Bronchial epithelial cell (primary cell): Measurements from ENCODE around the gene GLOD4. TPM values are rescaled to one million over a fixed set of nuclear protein-coding genes. Genes with fewer than 3 reads are reported as not detected.

Experiments
- DNase-seq: peaks from one replicate; pipeline ENCODE4 v3.0.0-alpha.2; 2010; ENCODE audit warnings: low read depth
- FAIRE-seq: peaks from 2 replicates; lab custom pipeline; 2011; peaks lifted over from hg19 to GRCh38; lab: Jason Lieb, UNC
- H3K27me3 ChIP-seq: 2 replicates; pipeline ENCODE4 v1.5.1; 2011; ENCODE audit warnings: low read length; ENCODE audit not compliant: control insufficient read depth, insufficient read depth
- H3K36me3 ChIP-seq: 2 replicates; pipeline ENCODE4 v1.5.1; 2011; ENCODE audit warnings: low read length; ENCODE audit not compliant: control insufficient read depth, insufficient read depth
- H3K4me3 ChIP-seq: 2 replicates; pipeline ENCODE4 v1.5.1; 2011; ENCODE audit warnings: mild to moderate bottlenecking, low read depth, low read length, control low read depth
- total RNA-seq: library from RNA; depleted of rRNA; stranded (reverse); fragments of >200 nt; gene quantifications from 2 replicates; pipeline ENCODE4 v1.2.1, GENCODE V29; 2014
- TF ChIP-seq, protein P1 (sequence below): IDR thresholded peaks from 2 replicates; pipeline ENCODE4 v1.5.1; 2011; ENCODE audit warnings: mild to moderate bottlenecking, moderate library complexity, low read length, control low read depth, inconsistent platforms; ENCODE audit not compliant: insufficient read depth, severe bottlenecking

Gene GLOD4
- total RNA-seq, 1 donor from 2014 or later, result 93.2 TPM

- no peak overlapping the region for H3K4me3 ChIP-seq
- H3K27me3 ChIP-seq, result no peaks in the 10 kb centered on the region
- TF ChIP-seq, protein P1, sequence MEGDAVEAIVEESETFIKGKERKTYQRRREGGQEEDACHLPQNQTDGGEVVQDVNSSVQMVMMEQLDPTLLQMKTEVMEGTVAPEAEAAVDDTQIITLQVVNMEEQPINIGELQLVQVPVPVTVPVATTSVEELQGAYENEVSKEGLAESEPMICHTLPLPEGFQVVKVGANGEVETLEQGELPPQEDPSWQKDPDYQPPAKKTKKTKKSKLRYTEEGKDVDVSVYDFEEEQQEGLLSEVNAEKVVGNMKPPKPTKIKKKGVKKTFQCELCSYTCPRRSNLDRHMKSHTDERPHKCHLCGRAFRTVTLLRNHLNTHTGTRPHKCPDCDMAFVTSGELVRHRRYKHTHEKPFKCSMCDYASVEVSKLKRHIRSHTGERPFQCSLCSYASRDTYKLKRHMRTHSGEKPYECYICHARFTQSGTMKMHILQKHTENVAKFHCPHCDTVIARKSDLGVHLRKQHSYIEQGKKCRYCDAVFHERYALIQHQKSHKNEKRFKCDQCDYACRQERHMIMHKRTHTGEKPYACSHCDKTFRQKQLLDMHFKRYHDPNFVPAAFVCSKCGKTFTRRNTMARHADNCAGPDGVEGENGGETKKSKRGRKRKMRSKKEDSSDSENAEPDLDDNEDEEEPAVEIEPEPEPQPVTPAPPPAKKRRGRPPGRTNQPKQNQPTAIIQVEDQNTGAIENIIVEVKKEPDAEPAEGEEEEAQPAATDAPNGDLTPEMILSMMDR, result no peak
- no peak for FAIRE-seq
- peaks cover 27% of the 10 kb centered on the region for H3K36me3 ChIP-seq
- DNase-seq, result no peak
Measured at GRCh38 chr17:825216-825615, 43.1 kb upstream of the GLOD4 start.

DNA sequence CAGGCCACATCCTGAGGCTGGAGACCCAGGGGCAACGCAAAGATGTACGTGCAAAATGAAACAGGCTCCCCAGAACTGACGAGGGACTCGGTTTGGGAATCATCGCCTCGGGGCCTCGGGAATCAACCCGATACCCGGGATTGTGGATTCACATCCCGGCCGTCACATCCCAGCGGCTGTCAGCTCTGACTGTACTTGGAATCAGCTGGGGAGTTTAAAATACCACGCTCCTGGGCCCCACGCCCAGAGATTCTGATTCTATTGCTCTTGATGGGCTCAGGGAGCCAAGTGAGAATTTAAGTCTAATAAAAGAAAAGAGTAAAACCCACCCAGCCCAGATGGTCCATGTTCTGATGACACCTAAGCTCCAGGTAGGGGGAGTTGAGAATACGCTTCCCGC, 42.3 kb upstream of the GLOD4 start:
- peaks cover 29% of the 10 kb centered on the region for H3K36me3 ChIP-seq
- FAIRE-seq, result peak; percentile 36
- H3K27me3 ChIP-seq, result no peaks in the 10 kb centered on the region
- no peak for DNase-seq
- no peak overlapping the region for H3K4me3 ChIP-seq
- TF ChIP-seq, protein P1, result no peak

DNA sequence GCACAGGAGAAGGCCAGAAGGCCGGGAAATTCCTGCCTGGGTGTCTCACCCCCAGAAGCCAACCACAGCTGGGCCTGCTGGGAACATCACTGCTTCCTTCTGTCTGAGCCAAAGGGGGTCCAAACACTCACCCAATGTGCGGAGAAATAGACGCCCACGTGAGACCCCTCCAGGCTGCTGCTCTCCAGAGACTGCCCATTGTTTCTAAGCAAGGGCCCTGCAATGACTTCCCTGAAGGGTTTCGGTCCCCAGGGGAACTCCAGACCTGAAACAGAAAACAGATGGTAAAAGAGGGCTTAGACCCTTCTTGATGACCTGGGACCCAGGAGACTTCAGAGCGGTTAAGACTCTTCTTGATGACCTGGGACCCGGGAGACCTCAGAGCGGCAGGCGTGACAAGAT, 41.4 kb upstream of the GLOD4 start:
- Histone ChIP-seq H3K27me3 (no peaks in the 10 kb centered on the region), H3K36me3 (peaks cover 31% of the 10 kb centered on the region), H3K4me3 (no peak overlapping the region)
- DNase-seq (no peak), FAIRE-seq (no peak)
- TF ChIP-seq, protein P1, result no peak

- DNase-seq, result no peak
- Histone ChIP-seq H3K36me3 (peaks cover 30% of the 10 kb centered on the region), H3K4me3 (no peak overlapping the region), H3K27me3 (no peaks in the 10 kb centered on the region)
- no peak for FAIRE-seq
- TF ChIP-seq, protein P1, result no peak
Measured at GRCh38 chr17:819251-819650, 37.2 kb upstream of the GLOD4 start.

GRCh38 chr17:814371-814770, 32.3 kb upstream of the GLOD4 start:
- TF ChIP-seq, protein P1, result no peak
- Histone ChIP-seq H3K4me3 (no peak overlapping the region), H3K27me3 (no peaks in the 10 kb centered on the region), H3K36me3 (peaks cover 21% of the 10 kb centered on the region)
- DNase-seq (no peak), FAIRE-seq (no peak)

GRCh38 chr17:812638-813204, 30.6 kb upstream of the GLOD4 start:
- DNase-seq (no peak), FAIRE-seq (peak; percentile 100)
- H3K4me3 ChIP-seq, result no peak overlapping the region
- peaks cover 20% of the 10 kb centered on the region for H3K36me3 ChIP-seq
- no peaks in the 10 kb centered on the region for H3K27me3 ChIP-seq
- TF ChIP-seq, protein P1, result no peak
